ENCODE data around the gene CLBA1.

DNA sequence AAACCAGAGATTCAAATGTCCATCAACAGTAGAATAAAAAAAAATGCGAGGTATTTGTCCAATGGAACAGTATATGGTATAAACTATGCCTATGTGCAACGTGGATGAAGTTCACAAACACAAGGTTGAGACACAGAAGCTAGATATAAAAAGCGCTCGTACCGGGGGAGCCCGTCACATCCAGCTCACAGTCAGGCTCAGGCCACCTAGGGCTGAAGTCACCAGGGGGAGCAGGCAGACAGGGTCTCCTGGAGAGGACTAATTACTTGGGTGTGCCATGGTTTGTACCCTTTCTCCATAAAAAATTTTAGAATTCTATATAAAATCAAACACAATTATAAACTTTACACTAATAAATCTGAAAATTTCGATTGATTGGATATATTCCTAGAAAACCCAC, 21.0 kb upstream of the CLBA1 start:
- no peak for TF ChIP-seq EZH2 (IDR thresholded peaks at IDR 0.05; ENCODE audit: borderline replicate concordance, insufficient read depth, low read depth, low read length, poor library complexity, severe bottlenecking)
- TF ChIP-seq, protein P1, sequence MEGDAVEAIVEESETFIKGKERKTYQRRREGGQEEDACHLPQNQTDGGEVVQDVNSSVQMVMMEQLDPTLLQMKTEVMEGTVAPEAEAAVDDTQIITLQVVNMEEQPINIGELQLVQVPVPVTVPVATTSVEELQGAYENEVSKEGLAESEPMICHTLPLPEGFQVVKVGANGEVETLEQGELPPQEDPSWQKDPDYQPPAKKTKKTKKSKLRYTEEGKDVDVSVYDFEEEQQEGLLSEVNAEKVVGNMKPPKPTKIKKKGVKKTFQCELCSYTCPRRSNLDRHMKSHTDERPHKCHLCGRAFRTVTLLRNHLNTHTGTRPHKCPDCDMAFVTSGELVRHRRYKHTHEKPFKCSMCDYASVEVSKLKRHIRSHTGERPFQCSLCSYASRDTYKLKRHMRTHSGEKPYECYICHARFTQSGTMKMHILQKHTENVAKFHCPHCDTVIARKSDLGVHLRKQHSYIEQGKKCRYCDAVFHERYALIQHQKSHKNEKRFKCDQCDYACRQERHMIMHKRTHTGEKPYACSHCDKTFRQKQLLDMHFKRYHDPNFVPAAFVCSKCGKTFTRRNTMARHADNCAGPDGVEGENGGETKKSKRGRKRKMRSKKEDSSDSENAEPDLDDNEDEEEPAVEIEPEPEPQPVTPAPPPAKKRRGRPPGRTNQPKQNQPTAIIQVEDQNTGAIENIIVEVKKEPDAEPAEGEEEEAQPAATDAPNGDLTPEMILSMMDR (IDR thresholded peaks at IDR 0.05), result no peak

Data from B cell (primary cell).